GM12878 (cell line): ENCODE results near the gene ERVK3-1. TPM values are rescaled to one million over a fixed set of nuclear protein-coding genes. Genes with fewer than 3 reads are reported as not detected.

Source experiments
- ATF7 ChIP-seq: fragments of 450-650 bp; IDR thresholded peaks from 2 replicates; pipeline ENCODE4 v1.6.1; 2016; ENCODE audit warnings: low read depth, mild to moderate bottlenecking
- BCLAF1 ChIP-seq: fragments of 450-650 bp; IDR thresholded peaks from 2 replicates; pipeline ENCODE4 v1.6.1; 2017; ENCODE audit warnings: antibody characterized with exemption, mild to moderate bottlenecking, moderate library complexity
- BHLHE40 ChIP-seq, 2 experiments: fragments of 450-650 bp in 1 of 2; IDR thresholded peaks; 2 replicates each; pipeline ENCODE4 v1.6.1; 2011 to 2017; ENCODE audit warnings: low read depth in 2 of 2, borderline replicate concordance in 1 of 2, improper control_type of control experiment in 1 of 2, low read length in 1 of 2, mild to moderate bottlenecking in 1 of 2
- CBFB ChIP-seq: IDR thresholded peaks from 2 replicates; pipeline ENCODE4 v1.6.1; 2016; ENCODE audit warnings: antibody characterized with exemption, low read depth
- CREB1 ChIP-seq: IDR thresholded peaks from 2 replicates; pipeline ENCODE4 v1.6.1; 2012; ENCODE audit warnings: low read depth, mild to moderate bottlenecking, inconsistent platforms
- DPF2 ChIP-seq: fragments of 450-650 bp; IDR thresholded peaks from 2 replicates; pipeline ENCODE4 v1.6.1; 2017; ENCODE audit warnings: mild to moderate bottlenecking
- GABPA ChIP-seq: IDR thresholded peaks from 2 replicates; pipeline ENCODE4 v1.6.1; 2014; ENCODE audit warnings: antibody characterized with exemption, low read depth, mild to moderate bottlenecking, inconsistent platforms
- HDGF ChIP-seq: fragments of 450-650 bp; IDR thresholded peaks from 2 replicates; pipeline ENCODE4 v1.6.1; 2016; ENCODE audit warnings: antibody characterized with exemption
- IRF4 ChIP-seq: IDR thresholded peaks from 2 replicates; pipeline ENCODE4 v1.6.1; 2011; ENCODE audit warnings: low read depth, low read length
- JUNB ChIP-seq: IDR thresholded peaks from 2 replicates; pipeline ENCODE4 v1.6.1; 2016; ENCODE audit warnings: antibody characterized with exemption, mild to moderate bottlenecking
- MAX ChIP-seq: IDR thresholded peaks from 2 replicates; pipeline ENCODE4 v1.6.1; 2012; ENCODE audit warnings: low read depth, low read length, improper control_type of control experiment
- MEF2A ChIP-seq: IDR thresholded peaks from 2 replicates; pipeline ENCODE4 v1.6.1; 2011; ENCODE audit warnings: low read depth, mild to moderate bottlenecking, low read length, moderate library complexity; ENCODE audit not compliant: insufficient read depth
- MLLT1 ChIP-seq: fragments of 450-650 bp; IDR thresholded peaks from 2 replicates; pipeline ENCODE4 v1.6.1; 2016; ENCODE audit warnings: mild to moderate bottlenecking
- MTA2 ChIP-seq: fragments of 450-650 bp; IDR thresholded peaks from 2 replicates; pipeline ENCODE4 v1.6.1; 2016; ENCODE audit warnings: low read depth, mild to moderate bottlenecking, moderate library complexity
- SIN3A ChIP-seq: IDR thresholded peaks from 2 replicates; pipeline ENCODE4 v1.6.1; 2012; ENCODE audit warnings: low read depth, low read length, improper control_type of control experiment
- SKIL ChIP-seq: fragments of 450-650 bp; IDR thresholded peaks from 2 replicates; pipeline ENCODE4 v1.6.1; 2017; ENCODE audit warnings: mild to moderate bottlenecking, low read depth, inconsistent platforms; ENCODE audit not compliant: poor library complexity, severe bottlenecking
- TCF12 ChIP-seq: IDR thresholded peaks from 2 replicates; pipeline ENCODE4 v1.6.1; 2011; ENCODE audit warnings: low read depth, mild to moderate bottlenecking, low read length
- polyA plus RNA-seq, 11 experiments: library from polyadenylated mRNA; depleted of rRNA in 4 of 11; unstranded in 6 of 11; stranded (reverse) in 5 of 11; fragments of >200 nt; fragmentation: Nextera tagmentation in 4 of 11; fragmentation: Illumina TruSeq in 1 of 11; extraction: Ambion mirVana in 4 of 11; extraction: Trizol in 1 of 11; gene quantifications; 1 replicate in 1 of 11; 2 replicates in 10 of 11; pipeline versions ENCODE4 v1.2.1 to v1.2.3, GENCODE V29; 2011 to 2016; ENCODE audit warnings: inconsistent platforms in 2 of 11, missing spikeins in 2 of 11, low read depth in 1 of 11
- total RNA-seq, 4 experiments: library from RNA; depleted of rRNA in 3 of 4; stranded (reverse); fragments of >200 nt in 3 of 4; fragmentation: Illumina TruSeq in 1 of 4; extraction: Trizol in 1 of 4; gene quantifications; 2 replicates each; pipeline versions ENCODE4 v1.2.1 to v1.2.3, GENCODE V29; 2013 to 2021
- TF ChIP-seq, protein P1 (sequence below): fragments of 450-650 bp; IDR thresholded peaks from 2 replicates; pipeline ENCODE4 v1.6.1; 2017; ENCODE audit warnings: low read depth, mild to moderate bottlenecking, moderate library complexity
- TF ChIP-seq, protein P2 (sequence below): fragments of 450-650 bp; IDR thresholded peaks from 2 replicates; pipeline ENCODE4 v1.6.1; 2017; ENCODE audit warnings: borderline replicate concordance

Gene ERVK3-1
- total and polyA plus RNA-seq, 10 of the 15 experiments (the other 5 are each of a cell fraction or from before 2014, with no cell fraction given), result 59.3 to 172 (median 95.8) TPM

- TF ChIP-seq HDGF (peak; percentile 84), SIN3A (0 out of 2 replicates have a peak, but pooled peaks have one; percentile 41), MLLT1 (peak; percentile 51), ATF7 (peak; percentile 37; the same call in 1 of the 2 replicates), MTA2 (peak; percentile 50; the same call in 1 of the 2 replicates), GABPA (peak; percentile 96), MEF2A (0 out of 2 replicates have a peak, but pooled peaks have one; percentile 48), BCLAF1 (no peak), TCF12 (no peak), SKIL (peak; percentile 53), MAX (no peak; the same call in 1 of the 2 replicates), BHLHE40 (IDR thresholded peaks at IDR 0.05; ENCODE audit: borderline replicate concordance in 1 of 2, low read depth in 2 of 2, low read length in 1 of 2) (peak in 1 of 2 experiments; percentile 78; a peak in 2 of 4 replicates), CREB1 (peak; percentile 96), DPF2 (peak; percentile 75), CBFB (peak; percentile 68; the same call in 1 of the 2 replicates), IRF4 (peak; percentile 65; the same call in 1 of the 2 replicates), JUNB (no peak)
- TF ChIP-seq, protein P1, sequence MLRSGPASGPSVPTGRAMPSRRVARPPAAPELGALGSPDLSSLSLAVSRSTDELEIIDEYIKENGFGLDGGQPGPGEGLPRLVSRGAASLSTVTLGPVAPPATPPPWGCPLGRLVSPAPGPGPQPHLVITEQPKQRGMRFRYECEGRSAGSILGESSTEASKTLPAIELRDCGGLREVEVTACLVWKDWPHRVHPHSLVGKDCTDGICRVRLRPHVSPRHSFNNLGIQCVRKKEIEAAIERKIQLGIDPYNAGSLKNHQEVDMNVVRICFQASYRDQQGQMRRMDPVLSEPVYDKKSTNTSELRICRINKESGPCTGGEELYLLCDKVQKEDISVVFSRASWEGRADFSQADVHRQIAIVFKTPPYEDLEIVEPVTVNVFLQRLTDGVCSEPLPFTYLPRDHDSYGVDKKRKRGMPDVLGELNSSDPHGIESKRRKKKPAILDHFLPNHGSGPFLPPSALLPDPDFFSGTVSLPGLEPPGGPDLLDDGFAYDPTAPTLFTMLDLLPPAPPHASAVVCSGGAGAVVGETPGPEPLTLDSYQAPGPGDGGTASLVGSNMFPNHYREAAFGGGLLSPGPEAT, result peak; percentile 93
- TF ChIP-seq, protein P2, sequence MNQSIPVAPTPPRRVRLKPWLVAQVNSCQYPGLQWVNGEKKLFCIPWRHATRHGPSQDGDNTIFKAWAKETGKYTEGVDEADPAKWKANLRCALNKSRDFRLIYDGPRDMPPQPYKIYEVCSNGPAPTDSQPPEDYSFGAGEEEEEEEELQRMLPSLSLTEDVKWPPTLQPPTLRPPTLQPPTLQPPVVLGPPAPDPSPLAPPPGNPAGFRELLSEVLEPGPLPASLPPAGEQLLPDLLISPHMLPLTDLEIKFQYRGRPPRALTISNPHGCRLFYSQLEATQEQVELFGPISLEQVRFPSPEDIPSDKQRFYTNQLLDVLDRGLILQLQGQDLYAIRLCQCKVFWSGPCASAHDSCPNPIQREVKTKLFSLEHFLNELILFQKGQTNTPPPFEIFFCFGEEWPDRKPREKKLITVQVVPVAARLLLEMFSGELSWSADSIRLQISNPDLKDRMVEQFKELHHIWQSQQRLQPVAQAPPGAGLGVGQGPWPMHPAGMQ, result 0 out of 2 replicates have a peak, but pooled peaks have one; percentile 56
These were observed 21.9 kb downstream of the ERVK3-1 start, which contains the start of gene ZSCAN22 (continued) for GRCh38 chr19:58326914-58327726.
